IPS-15b (cell line): Measurements from ENCODE around the gene EEPD1.
"Not testable (repeated sequence)": the region's sequence is repeated elsewhere in the genome, so short reads cannot be mapped to it uniquely, and the experiment has no call there.

Experiments
- H3K27me3 ChIP-seq: one replicate; pipeline ENCODE4 v1.6.1; 2013; ENCODE audit warnings: low read length; ENCODE audit not compliant: control insufficient read depth, insufficient read depth
- H3K36me3 ChIP-seq: one replicate; pipeline ENCODE4 v1.6.1; 2013; ENCODE audit warnings: low read length; ENCODE audit not compliant: control insufficient read depth, insufficient read depth
- H3K4me1 ChIP-seq: one replicate; pipeline ENCODE4 v1.6.1; 2013; ENCODE audit warnings: mild to moderate bottlenecking, low read length; ENCODE audit not compliant: control insufficient read depth, insufficient read depth
- H3K4me3 ChIP-seq: one replicate; pipeline ENCODE4 v1.5.1; 2013; ENCODE audit warnings: low read depth, low read length
- H3K9ac ChIP-seq: one replicate; pipeline ENCODE4 v1.6.1; 2013; ENCODE audit warnings: low read depth, mild to moderate bottlenecking, low read length
- H3K9me3 ChIP-seq: one replicate; pipeline ENCODE4 v1.6.1; 2013; ENCODE audit warnings: mild to moderate bottlenecking, low read length; ENCODE audit not compliant: control insufficient read depth, insufficient read depth

Gene EEPD1

DNA sequence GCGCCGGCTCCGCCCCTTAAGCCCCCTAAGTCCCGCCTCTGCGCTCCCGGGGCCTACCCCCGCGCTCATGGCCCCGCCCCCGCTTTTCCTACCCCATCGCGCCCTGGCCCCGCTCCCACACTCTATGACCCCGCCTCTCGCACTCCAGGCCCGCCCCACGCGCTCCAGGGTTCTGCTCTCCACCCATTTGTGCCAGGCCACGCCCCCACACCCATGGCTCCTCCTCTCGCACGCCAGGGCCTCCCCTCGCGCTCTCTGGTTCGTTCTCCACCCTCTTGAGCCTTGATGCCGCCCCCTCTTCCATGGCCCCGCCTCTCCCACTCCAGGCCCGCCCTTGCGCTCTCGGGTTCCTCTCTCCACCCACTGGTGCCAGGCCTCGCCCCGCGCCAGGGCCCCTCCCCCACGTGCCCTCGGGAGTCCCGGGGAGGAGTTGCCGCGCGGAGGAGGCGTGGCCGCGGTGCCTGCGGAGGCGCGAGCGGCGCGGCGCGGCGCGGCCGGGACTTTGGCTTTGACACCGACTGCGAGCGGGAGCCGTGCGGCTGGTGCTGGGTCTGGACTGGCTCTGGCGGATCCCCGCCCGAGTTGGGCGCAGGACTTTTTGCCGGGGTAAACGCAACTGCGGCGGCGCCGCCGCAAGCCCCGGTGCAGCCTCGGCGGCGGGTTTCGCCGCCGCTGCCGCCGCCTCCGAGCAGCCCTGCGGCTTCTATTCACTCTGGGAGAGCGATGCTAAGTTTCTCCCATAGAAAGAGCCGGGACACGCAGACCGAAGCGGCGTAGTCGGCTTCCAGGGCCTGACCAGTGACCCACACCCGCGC is at the start of gene EEPD1:
TSS of gene EEPD1 (plus strand) at position 499 of the 815 bp plus-strand sequence. CDS start 1,071 bp downstream, outside the sequence.
- H3K9me3 ChIP-seq = no peaks in the 10 kb centered on the region
- H3K36me3 ChIP-seq = peaks cover 3% of the 10 kb centered on the region
- H3K9ac ChIP-seq = peak within 1 kb of the TSS; percentile 47
- peaks cover 12% of the 10 kb centered on the region for H3K4me1 ChIP-seq
- peak within 1 kb of the TSS; percentile 75 for H3K4me3 ChIP-seq
- H3K27me3 ChIP-seq = peaks cover 36% of the 10 kb centered on the region

DNA sequence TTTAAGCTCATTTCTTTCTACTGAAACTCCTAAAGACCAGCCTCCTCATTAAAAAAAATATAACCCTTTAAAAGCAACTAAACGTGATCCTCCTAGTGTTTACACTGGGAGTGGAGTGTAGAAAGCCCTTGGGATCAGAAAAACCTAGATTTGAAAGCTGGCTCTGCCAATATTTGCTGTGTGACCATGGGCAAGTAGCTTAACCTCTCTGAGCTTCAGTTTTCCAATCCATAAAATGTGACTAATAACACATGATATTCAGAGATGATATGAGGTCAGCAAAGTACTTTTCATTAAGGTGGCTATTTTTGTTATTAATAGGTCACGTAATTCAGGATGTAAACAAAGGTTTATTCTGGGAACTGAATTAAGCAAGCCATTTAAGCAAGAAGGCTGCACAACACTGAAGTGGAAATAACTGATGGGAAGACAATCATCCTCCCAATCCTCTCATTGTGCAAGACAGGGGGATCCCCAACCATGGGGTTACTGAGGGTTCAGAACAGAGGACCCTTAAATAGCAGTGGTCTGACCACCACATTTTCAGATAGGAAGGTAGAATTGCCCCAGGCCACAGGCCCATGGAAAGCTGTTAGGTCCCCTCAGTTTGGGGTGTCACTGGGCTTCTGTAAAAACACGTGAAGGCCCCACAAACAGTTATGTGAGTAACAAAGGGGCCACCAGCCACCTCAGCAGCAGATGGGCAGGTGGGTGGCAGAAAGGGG is 49.1 kb upstream of the EEPD1 start:
- H3K9ac ChIP-seq = no peak overlapping the region
- H3K4me3 ChIP-seq = no peak overlapping the region
- H3K9me3 ChIP-seq = no peaks in the 10 kb centered on the region
- no peaks in the 10 kb centered on the region for H3K4me1 ChIP-seq
- no peaks in the 10 kb centered on the region for H3K36me3 ChIP-seq
- H3K27me3 ChIP-seq = no peaks in the 10 kb centered on the region

DNA sequence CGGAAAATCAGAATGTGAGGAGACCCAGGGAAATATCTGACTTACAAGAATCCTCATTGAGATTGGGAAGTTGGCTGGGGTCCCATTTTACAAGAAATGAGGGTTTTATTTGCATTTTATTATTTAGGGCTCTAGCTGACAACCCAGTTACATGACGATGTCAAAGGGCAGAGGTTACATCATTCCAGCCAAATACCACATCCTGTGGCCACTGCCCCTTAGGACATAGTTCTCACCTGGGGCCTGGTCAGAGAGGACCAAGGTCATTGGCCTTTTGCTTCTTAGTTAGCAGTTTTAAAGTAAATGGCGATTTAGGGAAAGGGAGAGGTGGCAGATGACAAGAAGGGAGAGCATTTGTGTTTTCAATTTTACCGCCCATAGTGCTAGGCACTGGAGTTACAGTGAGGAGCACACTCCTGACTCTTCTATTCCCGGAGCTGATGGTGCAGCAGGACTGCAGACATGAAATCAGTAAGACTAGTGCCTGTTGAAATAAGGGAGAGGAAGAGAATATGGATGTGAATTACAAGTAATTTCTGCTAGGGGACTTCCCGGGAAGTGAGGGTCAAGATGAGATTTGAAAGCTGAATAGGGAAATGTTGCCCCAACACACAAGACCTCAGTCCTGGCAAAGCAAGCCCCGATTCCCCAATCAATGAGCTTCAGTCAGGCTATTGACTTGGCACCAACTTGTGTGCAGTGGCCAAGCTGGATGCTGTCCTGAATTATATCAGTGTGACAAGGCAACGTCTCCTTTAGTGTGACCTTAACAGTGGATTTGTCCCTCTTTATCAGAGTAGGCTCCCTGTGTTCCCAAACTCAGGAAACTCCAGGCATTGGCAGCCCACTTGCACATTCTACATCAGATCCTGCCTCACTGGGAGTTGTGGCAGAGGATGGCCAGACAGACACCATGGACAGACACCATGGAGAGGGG is 45.8 kb upstream of the EEPD1 start:
- H3K36me3 ChIP-seq, H3K9me3 ChIP-seq, H3K4me3 ChIP-seq, H3K9ac ChIP-seq, H3K4me1 ChIP-seq, H3K27me3 ChIP-seq: not testable (repeated sequence)

DNA sequence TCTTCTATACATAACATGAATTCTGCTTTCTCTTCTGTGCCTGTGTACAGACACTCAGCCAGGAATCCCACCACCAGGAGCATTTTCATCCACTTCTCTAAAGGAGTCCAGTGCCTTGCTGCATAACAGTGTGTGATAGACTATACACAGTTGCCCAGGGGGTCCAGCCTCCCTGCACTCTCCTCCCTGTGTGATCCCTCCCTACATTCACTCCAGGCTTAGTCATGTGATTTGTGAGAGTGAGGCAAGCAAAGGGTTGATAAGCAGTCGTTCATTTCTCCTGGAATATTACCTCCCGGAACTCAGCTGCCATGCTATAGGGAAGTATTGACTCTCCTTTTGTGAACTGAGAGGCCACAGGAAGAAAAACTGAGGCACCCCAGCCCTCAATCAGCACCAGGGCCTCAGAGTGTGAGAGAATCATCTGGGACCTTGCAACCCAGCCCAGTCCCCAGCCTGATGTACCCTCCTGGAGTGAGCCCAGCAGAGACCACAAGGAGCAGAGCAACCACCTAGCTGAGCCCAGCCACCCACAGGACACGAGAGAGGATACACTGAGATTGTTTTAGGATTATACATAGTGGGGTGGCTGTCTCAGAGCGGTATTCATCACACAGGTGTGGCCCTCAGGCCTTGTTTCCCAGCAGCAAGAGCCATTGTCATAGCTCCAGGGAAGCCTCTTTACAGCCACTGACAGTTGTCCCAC is 45.0 kb upstream of the EEPD1 start:
- Histone ChIP-seq H3K36me3 (no peaks in the 10 kb centered on the region), H3K9ac (no peak overlapping the region), H3K4me3 (no peak overlapping the region), H3K9me3 (no peaks in the 10 kb centered on the region), H3K27me3 (no peaks in the 10 kb centered on the region), H3K4me1 (no peaks in the 10 kb centered on the region)

DNA sequence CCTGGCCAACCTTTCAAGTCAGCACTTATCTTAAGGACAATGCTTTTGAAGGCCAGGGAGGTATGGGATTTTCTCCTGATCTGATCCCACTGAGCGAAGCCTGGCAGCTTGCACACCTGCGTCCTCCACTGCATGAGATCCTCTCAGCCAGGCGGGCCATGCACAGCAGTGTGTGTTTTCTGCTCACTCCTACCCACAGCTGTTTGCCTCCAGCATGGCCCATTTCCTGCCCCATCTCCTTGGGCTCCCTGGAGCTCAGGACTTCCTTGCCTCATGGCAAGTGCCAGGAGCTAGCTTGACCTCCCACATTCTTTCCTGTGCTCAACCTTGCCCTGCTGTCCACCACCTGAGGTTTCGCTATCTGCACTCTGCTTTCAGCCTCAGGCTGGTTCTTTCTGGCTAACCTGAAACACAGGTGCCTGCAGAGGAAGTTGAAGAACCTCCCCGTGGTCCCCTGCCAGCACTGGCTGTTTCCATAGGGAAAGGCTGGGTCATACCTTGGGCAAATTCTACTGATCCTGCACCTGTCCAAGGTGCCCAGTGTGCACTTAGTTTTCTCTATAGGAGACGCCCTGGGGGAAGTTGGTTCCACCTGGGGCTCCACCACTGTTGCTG is 43.9 kb upstream of the EEPD1 start:
- H3K36me3 ChIP-seq = no peaks in the 10 kb centered on the region
- no peaks in the 10 kb centered on the region for H3K27me3 ChIP-seq
- no peak overlapping the region for H3K9ac ChIP-seq
- H3K4me3 ChIP-seq = no peak overlapping the region
- H3K9me3 ChIP-seq = no peaks in the 10 kb centered on the region
- no peaks in the 10 kb centered on the region for H3K4me1 ChIP-seq

DNA sequence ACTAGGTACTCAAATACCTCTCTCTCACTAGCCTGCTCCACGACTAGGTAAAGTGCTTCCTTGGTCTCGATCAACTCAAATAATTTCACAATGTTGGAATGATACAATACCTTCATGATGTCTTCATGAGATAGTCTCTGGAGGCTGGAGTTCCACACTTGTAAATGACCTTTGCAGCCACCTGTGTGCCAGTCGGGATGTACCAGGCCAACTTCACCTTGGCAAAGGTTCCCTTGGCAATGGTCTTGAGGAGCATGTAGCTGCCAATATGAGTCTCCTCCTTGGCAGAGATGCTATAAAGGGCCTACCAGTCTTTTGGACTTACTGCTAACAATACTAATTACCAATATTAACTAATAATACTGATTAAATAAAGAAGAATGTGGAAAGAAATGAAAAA is 42.5 kb upstream of the EEPD1 start:
- Histone ChIP-seq H3K9me3 (no peaks in the 10 kb centered on the region), H3K4me1 (no peaks in the 10 kb centered on the region), H3K4me3 (no peak overlapping the region), H3K36me3 (no peaks in the 10 kb centered on the region), H3K27me3 (no peaks in the 10 kb centered on the region), H3K9ac (no peak overlapping the region)

GRCh38 chr7:36112969-36113368 is 40.1 kb upstream of the EEPD1 start:
- H3K4me1 ChIP-seq = no peaks in the 10 kb centered on the region
- H3K4me3 ChIP-seq = no peak overlapping the region
- H3K9ac ChIP-seq = no peak overlapping the region
- H3K36me3 ChIP-seq = no peaks in the 10 kb centered on the region
- no peaks in the 10 kb centered on the region for H3K9me3 ChIP-seq
- H3K27me3 ChIP-seq = no peaks in the 10 kb centered on the region

DNA sequence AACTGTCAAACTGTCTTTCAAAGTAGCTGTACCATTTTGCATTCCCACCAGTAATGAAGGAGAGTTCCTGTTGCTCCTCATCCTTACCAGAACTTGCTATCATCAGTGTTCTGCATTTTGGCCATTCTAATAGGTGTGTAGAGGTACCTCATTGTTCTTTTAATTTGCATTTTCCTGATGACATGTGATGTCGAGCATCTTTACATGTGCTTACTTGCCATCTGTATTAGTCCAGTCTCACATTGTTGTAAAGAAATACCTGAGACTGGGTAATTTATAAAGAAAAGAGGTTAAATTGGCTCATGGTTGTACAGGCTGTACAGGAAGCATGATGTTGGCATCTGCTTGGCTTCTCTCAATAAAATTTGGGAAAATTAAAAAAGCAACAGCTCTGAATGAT is 38.7 kb upstream of the EEPD1 start:
- no peaks in the 10 kb centered on the region for H3K4me1 ChIP-seq
- no peak overlapping the region for H3K4me3 ChIP-seq
- H3K9ac ChIP-seq = no peak overlapping the region

GRCh38 chr7:36115448-36116321 is 37.4 kb upstream of the EEPD1 start:
- no peak overlapping the region for H3K9ac ChIP-seq

More for the DNA sequence above, 38.7 kb upstream of the EEPD1 start:
- Histone ChIP-seq H3K27me3 (no peaks in the 10 kb centered on the region), H3K36me3 (no peaks in the 10 kb centered on the region), H3K9me3 (no peaks in the 10 kb centered on the region)

More at GRCh38 chr7:36115448-36116321, 37.4 kb upstream of the EEPD1 start:
- H3K9me3 ChIP-seq = no peaks in the 10 kb centered on the region
- H3K4me1 ChIP-seq = no peaks in the 10 kb centered on the region
- H3K4me3 ChIP-seq = no peak overlapping the region
- H3K36me3 ChIP-seq = no peaks in the 10 kb centered on the region
- no peaks in the 10 kb centered on the region for H3K27me3 ChIP-seq
